ENCODE measurements around the gene PTPN1. TPM values are rescaled to one million over a fixed set of nuclear protein-coding genes. Genes with fewer than 3 reads are reported as not detected.
"Not testable (repeated sequence)": the region's sequence is repeated elsewhere in the genome, so short reads cannot be mapped to it uniquely, and the experiment has no call there.

PTPN1 gene
- total and polyA plus RNA-seq, 10 donors = 20.5 to 84.9 (median 68.6) TPM

GRCh38 chr20:50567860-50568548, 57.8 kb downstream of the PTPN1 start:
- intact Hi-C loops (cut with DNase I; ENCODE audit: low total_unique reads) = no loop called here
- Histone ChIP-seq H3K36me3 (peaks cover 5 to 99% (median 53%) of the 10 kb centered on the region in 6 donors), H3K27me3 (replicated peaks in 1 of 7) (no peaks in the 10 kb centered on the region), H3K9me3 (no peaks in the 10 kb centered on the region), H3K27ac (peak overlapping the region in 2 of 8 donors; percentile 34 to 40), H3K4me1 (peaks cover 10 to 88% (median 48%) of the 10 kb centered on the region in 6 donors), H3K4me3 (no peak overlapping the region)
- DNase-seq = no peak
- TF ChIP-seq CTCF (IDR thresholded peaks at IDR 0.05 in 8 of 11, conservative IDR thresholded peaks at IDR 0.05 in 3 of 11) (no peak), POLR2A (IDR thresholded peaks at IDR 0.05) (no peak), POLR2AphosphoS5 (IDR thresholded peaks at IDR 0.05) (no peak)
- 87 to 92% (median 89%) methylated on average over 15 to 18 of the region's 18 CpGs for WGBS, 5 donors

GRCh38 chr20:50568549-50568942, 58.4 kb downstream of the PTPN1 start:
- Histone ChIP-seq H3K4me3 (no peak overlapping the region), H3K4me1 (peaks cover 14 to 94% (median 53%) of the 10 kb centered on the region in 6 donors), H3K36me3 (peaks cover 5 to 99% (median 54%) of the 10 kb centered on the region in 6 donors), H3K9me3 (no peaks in the 10 kb centered on the region), H3K27ac (no peak overlapping the region), H3K27me3 (replicated peaks in 1 of 7) (no peaks in the 10 kb centered on the region)
- no peak for TF ChIP-seq CTCF (IDR thresholded peaks at IDR 0.05 in 8 of 11, conservative IDR thresholded peaks at IDR 0.05 in 3 of 11)
- TF ChIP-seq POLR2A (IDR thresholded peaks at IDR 0.05) = no peak
- no peak for TF ChIP-seq POLR2AphosphoS5 (IDR thresholded peaks at IDR 0.05)
- 70 to 88% (median 85%) methylated on average over 11 of the region's 11 CpGs for WGBS, 5 donors
- DNase-seq = no peak
- intact Hi-C loops (cut with DNase I; ENCODE audit: low total_unique reads) = no loop called here

GRCh38 chr20:50569487-50569863, 59.3 kb downstream of the PTPN1 start:
- WGBS, 5 donors = 92 to 97% (median 95%) methylated on average over 7 of the region's 7 CpGs
- DNase-seq; H3K9me3 ChIP-seq; H3K27me3 ChIP-seq (replicated peaks in 1 of 7); intact Hi-C loops (cut with DNase I; ENCODE audit: low total_unique reads); H3K4me3 ChIP-seq: not testable (repeated sequence)
- Histone ChIP-seq H3K4me1 (peaks cover 14 to 96% (median 58%) of the 10 kb centered on the region in 6 donors), H3K27ac (peak overlapping the region in 6 of 8 donors; percentile 12 to 74 (median 59)), H3K36me3 (peaks cover 5 to 99% (median 58%) of the 10 kb centered on the region in 6 donors)

- intact Hi-C loops (cut with DNase I; ENCODE audit: low total_unique reads) = loop anchor here (5.0 kb wide), 1 partner anchor 48 kb away; no protein-coding TSS in a partner anchor
- no peak for DNase-seq
- TF ChIP-seq POLR2A (IDR thresholded peaks at IDR 0.05) = no peak
- peak in 8 of 11 experiments; percentile 20 to 57 (median 50) for TF ChIP-seq CTCF (IDR thresholded peaks at IDR 0.05 in 8 of 11, conservative IDR thresholded peaks at IDR 0.05 in 3 of 11)
- TF ChIP-seq POLR2AphosphoS5 (IDR thresholded peaks at IDR 0.05) = peak; percentile 13 to 70 (median 58)
- WGBS, 5 donors = 66 to 73% (median 70%) methylated on average over 14 of the region's 14 CpGs
- Histone ChIP-seq H3K27me3 (replicated peaks in 1 of 7) (no peaks in the 10 kb centered on the region), H3K4me1 (peaks cover 14 to 97% (median 58%) of the 10 kb centered on the region in 6 donors), H3K9me3 (no peaks in the 10 kb centered on the region), H3K4me3 (no peak overlapping the region), H3K36me3 (peaks cover 5 to 99% (median 58%) of the 10 kb centered on the region in 6 donors), H3K27ac (peak overlapping the region in 7 of 8 donors; percentile 3 to 74 (median 59))
Observed at GRCh38 chr20:50569864-50570836, 60.0 kb downstream of the PTPN1 start.
